Mesendoderm (in vitro differentiated cells): ENCODE data around the gene TTYH3.

Experiments
- DNase-seq: peaks from one replicate; pipeline ENCODE4 v3.0.0; 2013
- H2AK5ac ChIP-seq: 2 replicates; pipeline ENCODE4 v1.6.1; 2013; ENCODE audit warnings: low read length, inconsistent platforms
- H2BK120ac ChIP-seq: 2 replicates; pipeline ENCODE4 v1.6.1; 2013; ENCODE audit warnings: low read depth, mild to moderate bottlenecking, low read length, moderate library complexity, mixed read lengths
- H2BK15ac ChIP-seq: replicated peaks from 2 replicates; pipeline ENCODE4 v1.6.1; 2013; ENCODE audit warnings: low read depth, mild to moderate bottlenecking, moderate library complexity
- H2BK5ac ChIP-seq: 2 replicates; pipeline ENCODE4 v1.6.1; 2013; ENCODE audit warnings: low read length, inconsistent platforms
- H3K18ac ChIP-seq: 2 replicates; pipeline ENCODE4 v1.6.1; 2013; ENCODE audit warnings: mild to moderate bottlenecking, low read length, mixed read lengths
- H3K23ac ChIP-seq: one replicate; pipeline ENCODE4 v1.6.1; 2013; ENCODE audit warnings: low read length
- H3K27ac ChIP-seq: 2 replicates; pipeline ENCODE4 v1.5.1; 2013; ENCODE audit warnings: low read depth, mild to moderate bottlenecking, inconsistent platforms, low read length, moderate library complexity
- H3K27me3 ChIP-seq: 2 replicates; pipeline ENCODE4 v1.6.1; 2013; ENCODE audit warnings: low read length, control low read depth, mild to moderate bottlenecking, inconsistent platforms; ENCODE audit not compliant: insufficient read depth, poor library complexity
- H3K36me3 ChIP-seq: 2 replicates; pipeline ENCODE4 v1.6.1; 2013; ENCODE audit warnings: low read length, inconsistent platforms; ENCODE audit not compliant: control insufficient read depth, insufficient read depth
- H3K4ac ChIP-seq: one replicate; pipeline ENCODE4 v1.6.1; 2013; ENCODE audit warnings: low read depth, mild to moderate bottlenecking, low read length, moderate library complexity
- H3K4me1 ChIP-seq: 2 replicates; pipeline ENCODE4 v1.6.1; 2013; ENCODE audit warnings: low read depth, low read length, inconsistent platforms; ENCODE audit not compliant: control insufficient read depth
- H3K4me2 ChIP-seq: 2 replicates; pipeline ENCODE4 v1.6.1; 2013; ENCODE audit warnings: low read length
- H3K4me3 ChIP-seq: 2 replicates; pipeline ENCODE4 v1.5.1; 2013; ENCODE audit warnings: mild to moderate bottlenecking, low read length
- H3K56ac ChIP-seq: one replicate; pipeline ENCODE4 v1.6.1; 2013; ENCODE audit warnings: low read length
- H3K79me1 ChIP-seq: 2 replicates; pipeline ENCODE4 v1.6.1; 2013; ENCODE audit warnings: low read length, inconsistent platforms
- H3K79me2 ChIP-seq: 2 replicates; pipeline ENCODE4 v1.6.1; 2013; ENCODE audit warnings: mild to moderate bottlenecking, low read length; ENCODE audit not compliant: control insufficient read depth, insufficient read depth
- H3K9ac ChIP-seq: 2 replicates; pipeline ENCODE4 v1.6.1; 2013; ENCODE audit warnings: low read length, inconsistent platforms
- H4K5ac ChIP-seq: one replicate; pipeline ENCODE4 v1.6.1; 2013; ENCODE audit warnings: low read length
- H4K8ac ChIP-seq: one replicate; pipeline ENCODE4 v1.6.1; 2013; ENCODE audit warnings: low read depth, mild to moderate bottlenecking, control low read depth, low read length, moderate library complexity
- WGBS: extraction: QIAGEN DNeasy Blood & Tissue Kit; methylation state at CpG from one replicate; pipeline ENCODE4 v1.1.7; 2013; ENCODE audit warnings: low lambda C conversion rate, missing lambda C conversion rate; ENCODE audit not compliant: insufficient coverage; ENCODE audit errors: extremely low coverage; 5-methylcytosine and 5-hydroxymethylcytosine counted together

Gene TTYH3

GRCh38 chr7:2708041-2708440 is 76.3 kb downstream of the TTYH3 start:
- no peak overlapping the region for H3K27ac ChIP-seq
- no peak overlapping the region for H3K18ac ChIP-seq
- WGBS: no CpG with 5 or more reads among the region's 10 CpGs
- no peaks in the 10 kb centered on the region for H3K79me1 ChIP-seq
- H2BK5ac ChIP-seq: no peak overlapping the region
- no peak overlapping the region for H2AK5ac ChIP-seq
- H2BK15ac ChIP-seq: no peak overlapping the region
- no peak overlapping the region for H3K56ac ChIP-seq
- DNase-seq: no peak
- H3K23ac ChIP-seq: no peak overlapping the region
- H4K8ac ChIP-seq: no peak overlapping the region
- H3K4ac ChIP-seq: no peak overlapping the region
- H3K79me2 ChIP-seq: no peaks in the 10 kb centered on the region
- no peaks in the 10 kb centered on the region for H3K27me3 ChIP-seq
- no peak overlapping the region for H3K4me2 ChIP-seq
- no peaks in the 10 kb centered on the region for H3K36me3 ChIP-seq
- no peak overlapping the region for H2BK120ac ChIP-seq
- H3K4me3 ChIP-seq: no peak overlapping the region
- no peak overlapping the region for H4K5ac ChIP-seq
- H3K4me1 ChIP-seq: peaks cover 4% of the 10 kb centered on the region
- no peak overlapping the region for H3K9ac ChIP-seq

GRCh38 chr7:2708547-2709310 is 76.9 kb downstream of the TTYH3 start:
- H2BK15ac ChIP-seq: no peak overlapping the region
- no peaks in the 10 kb centered on the region for H3K79me2 ChIP-seq
- H3K9ac ChIP-seq: no peak overlapping the region
- no peaks in the 10 kb centered on the region for H3K36me3 ChIP-seq
- H3K4me1 ChIP-seq: peaks cover 4% of the 10 kb centered on the region
- H4K8ac ChIP-seq: no peak overlapping the region
- H3K79me1 ChIP-seq: no peaks in the 10 kb centered on the region
- WGBS: no CpG with 5 or more reads among the region's 20 CpGs
- no peak overlapping the region for H2BK5ac ChIP-seq
- H3K4me3 ChIP-seq: no peak overlapping the region
- no peak overlapping the region for H3K23ac ChIP-seq
- H3K27me3 ChIP-seq: no peaks in the 10 kb centered on the region
- no peak overlapping the region for H3K56ac ChIP-seq
- H4K5ac ChIP-seq: no peak overlapping the region
- no peak for DNase-seq
- no peak overlapping the region for H3K18ac ChIP-seq
- no peak overlapping the region for H2BK120ac ChIP-seq
- no peak overlapping the region for H2AK5ac ChIP-seq
- H3K27ac ChIP-seq: no peak overlapping the region
- no peak overlapping the region for H3K4me2 ChIP-seq
- H3K4ac ChIP-seq: no peak overlapping the region

- Histone ChIP-seq H3K4me3 (no peak overlapping the region), H3K18ac (no peak overlapping the region), H2AK5ac (no peak overlapping the region), H3K4me1 (peaks cover 4% of the 10 kb centered on the region), H3K4me2 (no peak overlapping the region), H4K8ac (no peak overlapping the region), H2BK15ac (no peak overlapping the region), H3K56ac (peak overlapping the region; percentile 64), H3K4ac (no peak overlapping the region), H3K27ac (no peak overlapping the region), H4K5ac (no peak overlapping the region), H3K79me1 (no peaks in the 10 kb centered on the region), H2BK5ac (no peak overlapping the region), H3K36me3 (no peaks in the 10 kb centered on the region), H3K23ac (no peak overlapping the region), H3K27me3 (no peaks in the 10 kb centered on the region), H3K9ac (no peak overlapping the region), H2BK120ac (no peak overlapping the region), H3K79me2 (no peaks in the 10 kb centered on the region)
- WGBS: no CpG with 5 or more reads among the region's 35 CpGs
- DNase-seq: peak; percentile 87
Observed at GRCh38 chr7:2709553-2710285, 77.9 kb downstream of the TTYH3 start.

GRCh38 chr7:2710286-2710655 is 78.5 kb downstream of the TTYH3 start:
- no peak overlapping the region for H2BK5ac ChIP-seq
- no peak overlapping the region for H3K18ac ChIP-seq

GRCh38 chr7:2710901-2711551 is 79.2 kb downstream of the TTYH3 start:
- H3K4me1 ChIP-seq: peaks cover 4% of the 10 kb centered on the region
- no peak overlapping the region for H3K4ac ChIP-seq
- no peak overlapping the region for H3K4me3 ChIP-seq
- no peak overlapping the region for H4K5ac ChIP-seq
- H3K79me2 ChIP-seq: no peaks in the 10 kb centered on the region
- no peak overlapping the region for H2AK5ac ChIP-seq
- no peak overlapping the region for H3K27ac ChIP-seq
- H3K18ac ChIP-seq: no peak overlapping the region
- H2BK5ac ChIP-seq: no peak overlapping the region
- no peak overlapping the region for H3K56ac ChIP-seq
- H3K23ac ChIP-seq: no peak overlapping the region
- no peak overlapping the region for H3K4me2 ChIP-seq
- DNase-seq: no peak
- no peaks in the 10 kb centered on the region for H3K36me3 ChIP-seq
- no peaks in the 10 kb centered on the region for H3K27me3 ChIP-seq
- H3K9ac ChIP-seq: no peak overlapping the region
- H4K8ac ChIP-seq: no peak overlapping the region
- no CpG with 5 or more reads among the region's 4 CpGs for WGBS
- H2BK120ac ChIP-seq: no peak overlapping the region
- H2BK15ac ChIP-seq: no peak overlapping the region
- H3K79me1 ChIP-seq: no peaks in the 10 kb centered on the region

More at GRCh38 chr7:2710286-2710655, 78.5 kb downstream of the TTYH3 start:
- Histone ChIP-seq H3K4me3 (no peak overlapping the region), H3K79me1 (no peaks in the 10 kb centered on the region), H3K4ac (no peak overlapping the region), H4K5ac (no peak overlapping the region), H3K23ac (no peak overlapping the region), H4K8ac (no peak overlapping the region), H3K4me1 (peaks cover 4% of the 10 kb centered on the region), H3K9ac (no peak overlapping the region), H2BK120ac (no peak overlapping the region), H3K27ac (no peak overlapping the region), H3K36me3 (no peaks in the 10 kb centered on the region), H3K4me2 (no peak overlapping the region), H2AK5ac (no peak overlapping the region), H3K56ac (no peak overlapping the region), H3K27me3 (no peaks in the 10 kb centered on the region), H2BK15ac (no peak overlapping the region), H3K79me2 (no peaks in the 10 kb centered on the region)
- no peak for DNase-seq
- WGBS: no CpG with 5 or more reads among the region's 11 CpGs
